AG09319 (cell line): Measurements from ENCODE around the gene CLDN34.
A peak's percentile ranks its signal among the peaks of the same experiment; 100 is the strongest.

Source experiments
- DNase-seq: peaks from one replicate; pipeline ENCODE4 v3.0.0-alpha.2; 2010; ENCODE audit warnings: low read depth; ENCODE audit errors: extremely low read depth
- CTCF ChIP-seq: IDR thresholded peaks from 2 replicates; pipeline ENCODE4 v1.5.1; 2011; ENCODE audit warnings: low read depth, mild to moderate bottlenecking, inconsistent platforms, low read length, moderate library complexity

Gene CLDN34

GRCh38 chrX:10011991-10012390 is 44.8 kb downstream of the CLDN34 start:
- DNase-seq: no peak
- TF ChIP-seq CTCF: no peak

DNA sequence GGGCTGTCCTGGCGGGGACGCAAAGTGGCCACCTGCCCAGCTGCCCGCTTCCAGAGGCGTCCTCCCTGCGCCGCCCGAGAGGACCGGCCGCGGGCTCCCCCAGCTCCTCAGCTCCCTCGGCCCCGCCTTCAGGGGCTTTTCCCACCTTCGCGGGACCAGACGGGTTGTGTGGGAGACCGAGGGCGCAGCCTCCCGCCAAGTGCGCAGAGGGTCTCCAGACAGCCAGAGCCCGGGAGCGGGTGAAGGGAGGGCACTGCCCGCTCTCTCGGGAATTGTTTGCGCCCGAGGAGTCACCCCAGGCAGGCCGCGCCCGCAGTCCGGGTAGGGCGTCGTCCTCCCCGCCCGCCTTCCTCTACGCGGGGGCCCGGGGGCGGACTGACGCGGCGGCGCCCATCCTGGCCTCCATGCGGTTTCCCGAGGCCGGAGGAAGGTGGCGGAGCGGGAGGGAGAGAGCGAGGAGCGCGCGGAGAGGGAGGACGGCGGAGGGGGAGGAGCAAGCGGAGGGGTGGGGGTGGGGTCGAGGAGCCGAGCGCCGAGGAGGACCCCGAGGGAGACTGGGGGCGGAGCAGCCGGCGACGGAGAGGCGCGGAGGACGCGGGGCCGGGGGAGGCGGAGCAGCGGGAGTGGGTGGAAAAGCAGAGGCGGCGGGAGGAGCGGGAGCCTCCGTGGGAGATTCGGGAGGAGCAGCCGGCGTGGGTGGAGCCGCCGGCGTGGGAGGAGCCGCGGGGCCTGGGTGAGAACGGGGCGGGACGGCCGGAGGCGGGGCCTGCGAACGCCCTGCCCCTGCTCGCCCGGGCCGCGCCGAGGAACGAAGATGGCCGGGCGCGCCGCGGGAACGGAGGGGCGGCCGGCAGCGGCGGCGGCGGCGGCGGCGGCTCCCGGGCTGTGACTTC is 47.5 kb downstream of the CLDN34 start:
- TF ChIP-seq CTCF: no peak
- peak; percentile 78 for DNase-seq

GRCh38 chrX:10015355-10015722 is 48.2 kb downstream of the CLDN34 start:
- TF ChIP-seq CTCF: no peak
- no peak for DNase-seq

- DNase-seq: no peak
- no peak for TF ChIP-seq CTCF
Measured at GRCh38 chrX:10015723-10016518, 48.8 kb downstream of the CLDN34 start.

GRCh38 chrX:10016519-10017132 is 49.5 kb downstream of the CLDN34 start:
- no peak for DNase-seq
- TF ChIP-seq CTCF: no peak

- no peak for TF ChIP-seq CTCF
- no peak for DNase-seq
Measured at GRCh38 chrX:10017872-10018271, 50.7 kb downstream of the CLDN34 start.
